Cardiac muscle cell (in vitro differentiated cells and primary cell): ENCODE data around the gene RGS10. TPM values are rescaled to one million over a fixed set of nuclear protein-coding genes. Genes with fewer than 3 reads are reported as not detected.

Experiments used
- DNase-seq, 2 donors: peaks; one replicate each; pipeline versions ENCODE4 v3.0.0 to v3.0.0-alpha.2; 2010 to 2017; ENCODE audit warnings: low read depth in 1 of 2, low spot score in 1 of 2
- H3K27ac ChIP-seq: fragments of 200-600 bp; sonication (generic); 2 replicates; pipeline ENCODE4 v1.5.1; 2016
- H3K27me3 ChIP-seq: fragments of 200-600 bp; sonication (generic); 2 replicates; pipeline ENCODE4 v1.6.0; 2016; ENCODE audit warnings: control low read depth
- H3K36me3 ChIP-seq: fragments of 200-600 bp; sonication (generic); 2 replicates; pipeline ENCODE4 v1.5.1; 2016; ENCODE audit warnings: control low read depth
- H3K4me1 ChIP-seq: fragments of 200-600 bp; sonication (generic); 2 replicates; pipeline ENCODE4 v1.8.1; 2017; ENCODE audit warnings: low read depth, mild to moderate bottlenecking, mixed run types
- H3K4me3 ChIP-seq: fragments of 200-600 bp; sonication (generic); 2 replicates; pipeline ENCODE4 v1.5.1; 2016; ENCODE audit warnings: mild to moderate bottlenecking
- H3K9me3 ChIP-seq: fragments of 200-600 bp; sonication (generic); 2 replicates; pipeline ENCODE4 v1.5.1; 2017; ENCODE audit warnings: low read depth, mild to moderate bottlenecking, control low read depth
- polyA plus RNA-seq: library from polyadenylated mRNA; unstranded; fragments of >200 nt; fragmentation: Nextera tagmentation; extraction: Ambion mirVana; gene quantifications from 2 replicates; pipeline ENCODE4 v1.2.1, GENCODE V29; 2016
- total RNA-seq: library from RNA; depleted of rRNA; stranded (reverse); fragments of >200 nt; gene quantifications from 2 replicates; pipeline ENCODE4 v1.2.3, GENCODE V29; 2016
- TF ChIP-seq, protein P1 (sequence below): IDR thresholded peaks from 2 replicates; pipeline ENCODE4 v1.5.1; 2012; ENCODE audit warnings: low read depth, mild to moderate bottlenecking, low read length

RGS10 gene
- total and polyA plus RNA-seq, 2 experiments from 2014 or later = 0.73 to 1.6 TPM

- DNase-seq = no peak
- H3K4me3 ChIP-seq = no peak overlapping the region
- no peaks in the 10 kb centered on the region for H3K9me3 ChIP-seq
- H3K4me1 ChIP-seq = no peaks in the 10 kb centered on the region
- no peaks in the 10 kb centered on the region for H3K36me3 ChIP-seq
- no peak overlapping the region for H3K27ac ChIP-seq
- TF ChIP-seq, protein P1, sequence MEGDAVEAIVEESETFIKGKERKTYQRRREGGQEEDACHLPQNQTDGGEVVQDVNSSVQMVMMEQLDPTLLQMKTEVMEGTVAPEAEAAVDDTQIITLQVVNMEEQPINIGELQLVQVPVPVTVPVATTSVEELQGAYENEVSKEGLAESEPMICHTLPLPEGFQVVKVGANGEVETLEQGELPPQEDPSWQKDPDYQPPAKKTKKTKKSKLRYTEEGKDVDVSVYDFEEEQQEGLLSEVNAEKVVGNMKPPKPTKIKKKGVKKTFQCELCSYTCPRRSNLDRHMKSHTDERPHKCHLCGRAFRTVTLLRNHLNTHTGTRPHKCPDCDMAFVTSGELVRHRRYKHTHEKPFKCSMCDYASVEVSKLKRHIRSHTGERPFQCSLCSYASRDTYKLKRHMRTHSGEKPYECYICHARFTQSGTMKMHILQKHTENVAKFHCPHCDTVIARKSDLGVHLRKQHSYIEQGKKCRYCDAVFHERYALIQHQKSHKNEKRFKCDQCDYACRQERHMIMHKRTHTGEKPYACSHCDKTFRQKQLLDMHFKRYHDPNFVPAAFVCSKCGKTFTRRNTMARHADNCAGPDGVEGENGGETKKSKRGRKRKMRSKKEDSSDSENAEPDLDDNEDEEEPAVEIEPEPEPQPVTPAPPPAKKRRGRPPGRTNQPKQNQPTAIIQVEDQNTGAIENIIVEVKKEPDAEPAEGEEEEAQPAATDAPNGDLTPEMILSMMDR = no peak
- no peaks in the 10 kb centered on the region for H3K27me3 ChIP-seq
Measured at GRCh38 chr10:119499677-119500002, 42.9 kb downstream of the RGS10 start.

GRCh38 chr10:119498889-119499676, 43.4 kb downstream of the RGS10 start:
- TF ChIP-seq, protein P1 = no peak
- no peaks in the 10 kb centered on the region for H3K27me3 ChIP-seq
- H3K4me1 ChIP-seq = no peaks in the 10 kb centered on the region
- H3K36me3 ChIP-seq = no peaks in the 10 kb centered on the region
- H3K27ac ChIP-seq = no peak overlapping the region
- DNase-seq = peak in 1 of 2 donors; percentile 35
- no peaks in the 10 kb centered on the region for H3K9me3 ChIP-seq
- H3K4me3 ChIP-seq = no peak overlapping the region

GRCh38 chr10:119497243-119497642, 45.3 kb downstream of the RGS10 start:
- TF ChIP-seq, protein P1 = no peak
- no peaks in the 10 kb centered on the region for H3K4me1 ChIP-seq
- H3K36me3 ChIP-seq = no peaks in the 10 kb centered on the region
- no peak for DNase-seq
- no peak overlapping the region for H3K4me3 ChIP-seq
- H3K27ac ChIP-seq = no peak overlapping the region
- H3K9me3 ChIP-seq = no peaks in the 10 kb centered on the region
- H3K27me3 ChIP-seq = no peaks in the 10 kb centered on the region

DNA sequence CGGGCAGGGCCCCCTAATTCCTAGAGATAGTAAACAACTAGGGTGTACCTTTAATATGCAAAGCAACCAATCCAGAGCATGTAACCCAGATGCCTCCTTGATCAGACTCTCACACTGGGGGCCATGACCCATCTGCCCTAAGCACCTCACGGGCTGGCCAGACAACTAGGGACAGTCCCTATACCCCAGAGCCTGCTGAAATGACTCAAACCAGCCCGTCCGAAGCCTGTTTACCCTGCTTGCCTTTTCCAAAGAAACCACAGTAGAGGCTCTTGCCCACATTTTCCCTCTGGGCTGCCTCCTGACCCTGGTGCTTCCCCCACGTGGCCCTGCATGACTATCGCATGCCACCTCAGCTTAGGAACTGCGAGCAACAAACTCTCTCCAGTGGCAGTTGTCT, 46.2 kb downstream of the RGS10 start:
- H3K27me3 ChIP-seq = no peaks in the 10 kb centered on the region
- no peaks in the 10 kb centered on the region for H3K4me1 ChIP-seq
- DNase-seq = no peak
- TF ChIP-seq, protein P1 = no peak
- H3K27ac ChIP-seq = no peak overlapping the region
- H3K9me3 ChIP-seq = no peaks in the 10 kb centered on the region
- H3K36me3 ChIP-seq = no peaks in the 10 kb centered on the region
- no peak overlapping the region for H3K4me3 ChIP-seq

GRCh38 chr10:119495545-119495944, 47.0 kb downstream of the RGS10 start:
- DNase-seq = no peak
- Histone ChIP-seq H3K36me3 (no peaks in the 10 kb centered on the region), H3K9me3 (no peaks in the 10 kb centered on the region), H3K4me1 (no peaks in the 10 kb centered on the region), H3K4me3 (no peak overlapping the region), H3K27me3 (no peaks in the 10 kb centered on the region), H3K27ac (no peak overlapping the region)
- TF ChIP-seq, protein P1 = no peak
